CD4-positive, alpha-beta T cell treated with Interleukin-21 for 1 hour (primary cell): ENCODE measurements around the gene KRTAP1-5.
"Not testable (repeated sequence)": the region's sequence is repeated elsewhere in the genome, so short reads cannot be mapped to it uniquely, and the experiment has no call there.

Source experiments
- DNase-seq: peaks from one replicate; pipeline ENCODE4 v3.0.0-alpha.2; 2020

KRTAP1-5 gene, protein sequence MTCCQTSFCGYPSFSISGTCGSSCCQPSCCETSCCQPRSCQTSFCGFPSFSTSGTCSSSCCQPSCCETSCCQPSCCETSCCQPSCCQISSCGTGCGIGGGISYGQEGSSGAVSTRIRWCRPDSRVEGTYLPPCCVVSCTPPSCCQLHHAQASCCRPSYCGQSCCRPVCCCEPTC

DNA sequence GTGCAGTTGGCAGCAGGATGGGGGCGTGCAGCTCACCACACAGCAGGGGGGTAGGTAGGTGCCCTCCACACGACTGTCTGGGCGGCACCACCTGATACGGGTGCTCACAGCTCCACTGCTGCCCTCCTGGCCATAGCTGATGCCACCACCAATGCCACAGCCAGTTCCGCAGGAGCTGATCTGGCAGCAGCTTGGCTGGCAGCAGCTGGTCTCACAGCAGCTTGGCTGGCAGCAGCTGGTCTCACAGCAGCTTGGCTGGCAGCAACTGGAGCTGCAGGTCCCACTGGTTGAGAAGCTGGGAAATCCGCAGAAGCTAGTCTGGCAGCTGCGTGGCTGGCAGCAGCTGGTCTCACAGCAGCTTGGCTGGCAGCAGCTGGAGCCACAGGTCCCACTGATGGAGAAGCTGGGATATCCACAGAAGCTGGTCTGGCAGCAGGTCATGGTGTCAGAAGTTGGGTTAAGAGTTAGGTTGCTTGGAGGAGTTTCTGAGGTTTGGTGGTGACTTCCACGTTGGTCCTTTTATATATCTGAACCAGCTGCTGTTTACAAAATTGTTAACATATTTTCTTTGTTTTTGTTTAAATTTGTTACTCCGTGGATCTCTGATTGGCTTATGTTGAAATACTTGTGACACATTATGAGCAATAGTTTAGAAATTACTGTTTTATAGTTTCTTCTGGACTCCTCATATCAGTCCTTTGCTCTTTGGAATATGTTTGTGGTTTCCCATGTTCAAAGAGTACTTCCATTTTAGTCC lies at the start of gene KRTAP1-5:
Gene KRTAP1-5, minus strand, starts transcription at position 494 of the 757 bp plus-strand sequence. Its CDS starts 53 bp downstream, at position 441.
- DNase-seq, result no peak

DNA sequence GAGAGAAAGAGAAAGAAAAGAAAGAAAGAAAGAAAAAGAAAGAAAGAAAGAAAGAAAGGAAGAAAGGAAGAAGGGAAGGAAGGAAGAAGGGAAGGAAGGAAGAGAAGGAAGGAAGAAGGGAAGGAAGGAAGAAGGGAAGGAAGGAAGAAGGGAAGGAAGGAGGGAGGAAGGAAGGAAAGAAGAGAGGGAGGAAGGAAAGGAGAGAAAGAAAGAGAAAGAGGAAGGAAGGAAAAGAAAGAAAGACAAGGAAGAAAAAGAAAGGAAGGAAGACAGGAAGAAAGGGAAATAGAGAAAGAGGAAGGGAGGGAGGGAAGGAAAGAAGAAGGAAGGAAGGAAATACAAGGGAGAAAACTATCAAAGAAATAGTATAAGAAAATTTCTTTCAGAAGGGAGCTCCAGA lies 49.8 kb upstream of the KRTAP1-5 start:
- no peak for DNase-seq

DNA sequence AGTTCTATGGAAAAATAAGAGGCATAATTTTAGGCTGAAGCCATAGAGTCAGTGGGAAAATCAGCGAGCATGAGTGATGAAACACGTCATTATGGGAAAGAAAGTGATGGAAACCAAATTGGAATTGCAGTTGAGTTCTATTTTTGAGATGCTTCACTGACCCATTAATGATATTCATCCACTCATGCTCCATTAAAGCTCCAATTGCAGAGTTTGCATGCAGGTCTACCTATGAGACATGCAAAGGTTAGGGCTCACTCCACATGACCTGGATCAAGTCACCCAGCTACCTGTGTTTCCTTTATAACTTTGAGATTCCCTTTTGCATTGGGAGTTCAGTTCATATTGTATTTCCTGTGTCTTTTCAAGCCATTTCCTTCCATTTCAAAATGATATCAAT lies 46.7 kb upstream of the KRTAP1-5 start:
- no peak for DNase-seq

DNA sequence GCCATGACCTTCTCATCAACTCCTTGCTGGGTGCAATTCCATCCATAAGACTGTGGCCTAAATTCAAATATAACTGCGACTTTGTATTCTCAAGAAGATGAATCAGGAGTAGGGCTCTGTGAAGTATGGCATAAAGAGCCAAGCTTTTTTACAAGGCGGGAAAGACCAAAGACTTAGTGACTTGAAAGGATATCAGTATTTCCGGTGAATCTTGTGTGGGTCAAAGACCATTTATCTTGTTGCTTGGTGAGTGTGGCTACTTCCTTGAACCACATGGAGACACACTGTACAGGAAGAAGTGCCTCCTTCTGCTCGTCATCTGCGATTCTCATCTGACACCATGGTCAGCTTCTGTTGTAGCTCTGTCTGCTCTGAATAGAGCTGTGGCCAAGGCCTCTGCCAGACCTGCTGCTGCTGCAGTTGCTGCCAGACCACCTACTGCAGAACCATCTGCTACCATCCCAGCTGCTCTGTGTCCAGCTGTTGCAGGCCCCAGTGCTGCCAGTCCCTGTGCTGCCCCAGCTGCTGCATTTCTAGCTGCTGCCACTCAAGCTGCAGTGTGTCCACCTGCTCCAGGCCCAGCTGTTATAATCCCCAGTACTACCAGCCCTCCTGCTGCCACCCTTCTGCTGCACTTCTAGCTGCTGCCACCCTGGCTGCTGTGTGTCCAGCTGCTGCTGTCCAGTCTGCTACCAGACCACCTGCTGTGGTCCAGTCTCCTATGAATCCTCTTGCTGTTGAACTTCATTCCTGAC lies 44.8 kb upstream of the KRTAP1-5 start:
- no peak for DNase-seq

DNA sequence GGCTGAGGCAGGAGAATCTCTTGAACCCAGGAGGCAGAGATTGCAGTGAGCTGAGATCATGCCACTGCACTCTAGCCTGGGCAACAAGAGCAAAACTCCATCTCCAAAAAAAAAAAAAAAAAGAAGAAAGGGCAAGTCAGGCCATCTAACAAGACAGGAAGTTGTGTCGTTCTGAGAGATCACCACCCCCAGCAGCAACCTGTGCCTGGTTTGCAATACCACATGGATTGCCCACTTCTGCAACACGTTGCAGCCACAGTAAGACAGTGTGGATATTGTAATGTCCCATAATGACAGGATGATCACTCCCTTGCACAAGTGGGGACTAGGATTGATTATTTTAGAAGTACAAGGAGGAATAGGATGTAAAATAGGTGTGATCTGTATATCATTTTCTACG lies 42.0 kb upstream of the KRTAP1-5 start:
- no peak for DNase-seq

DNA sequence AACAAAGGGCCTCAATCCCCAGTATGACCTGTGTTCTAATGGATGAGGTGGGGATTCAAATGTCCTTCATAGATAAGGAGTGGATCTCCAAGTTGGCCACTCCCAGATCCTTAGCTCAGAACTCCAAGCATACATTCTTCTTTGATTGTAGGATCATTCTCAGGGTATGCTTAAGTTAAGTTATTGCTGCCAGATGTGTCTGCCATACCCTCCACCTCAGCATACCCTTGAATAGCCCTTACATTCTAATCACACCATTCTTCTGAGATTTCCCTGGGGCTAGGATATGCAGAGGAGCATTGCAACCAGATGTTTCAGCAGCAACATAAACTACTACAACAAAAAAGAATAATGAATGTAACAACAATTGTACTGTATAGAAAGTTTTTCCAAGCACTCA lies 40.3 kb upstream of the KRTAP1-5 start:
- DNase-seq, result no peak

DNA sequence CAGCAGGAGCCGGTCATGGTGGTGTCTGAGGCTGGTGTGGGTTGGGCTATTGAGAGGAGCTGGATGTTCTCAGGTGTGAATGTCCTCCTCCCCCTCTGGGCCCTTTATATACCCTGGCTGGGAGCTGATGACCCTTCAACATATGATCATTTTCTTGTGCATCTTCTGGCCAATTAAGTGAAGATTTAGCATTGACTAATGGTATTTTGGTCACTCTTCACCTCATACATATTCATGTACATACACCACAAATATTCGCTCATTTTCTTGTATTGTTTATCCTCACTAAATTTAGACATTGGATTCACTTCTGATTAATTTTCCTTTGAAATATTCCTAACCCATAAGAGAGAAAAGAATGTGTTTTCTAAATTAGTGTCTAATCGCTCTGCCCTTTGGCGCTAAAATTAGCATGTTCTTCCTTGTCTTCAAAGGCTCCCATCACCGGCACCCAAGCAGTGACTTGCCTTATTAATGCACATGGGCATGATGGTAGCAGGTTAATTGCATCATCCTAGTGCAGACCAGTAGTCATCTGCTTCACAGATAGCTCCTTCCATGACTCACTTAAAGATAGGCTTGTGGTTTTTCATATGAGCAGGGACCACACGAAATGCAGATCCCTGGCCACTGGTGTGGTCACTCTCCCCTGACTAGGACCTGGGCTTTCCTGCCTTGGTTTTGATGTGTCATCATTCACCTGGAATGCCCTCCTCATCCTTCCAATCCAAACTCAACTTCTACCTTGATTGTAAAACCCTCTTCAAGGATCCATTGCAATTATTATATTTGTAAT lies 39.0 kb upstream of the KRTAP1-5 start, which contains the start of gene KRTAP2-4:
Gene KRTAP2-4, minus strand, starts transcription at position 51 of the 796 bp plus-strand sequence. Its CDS starts 34 bp downstream, at position 17.
- DNase-seq, result no peak

DNA sequence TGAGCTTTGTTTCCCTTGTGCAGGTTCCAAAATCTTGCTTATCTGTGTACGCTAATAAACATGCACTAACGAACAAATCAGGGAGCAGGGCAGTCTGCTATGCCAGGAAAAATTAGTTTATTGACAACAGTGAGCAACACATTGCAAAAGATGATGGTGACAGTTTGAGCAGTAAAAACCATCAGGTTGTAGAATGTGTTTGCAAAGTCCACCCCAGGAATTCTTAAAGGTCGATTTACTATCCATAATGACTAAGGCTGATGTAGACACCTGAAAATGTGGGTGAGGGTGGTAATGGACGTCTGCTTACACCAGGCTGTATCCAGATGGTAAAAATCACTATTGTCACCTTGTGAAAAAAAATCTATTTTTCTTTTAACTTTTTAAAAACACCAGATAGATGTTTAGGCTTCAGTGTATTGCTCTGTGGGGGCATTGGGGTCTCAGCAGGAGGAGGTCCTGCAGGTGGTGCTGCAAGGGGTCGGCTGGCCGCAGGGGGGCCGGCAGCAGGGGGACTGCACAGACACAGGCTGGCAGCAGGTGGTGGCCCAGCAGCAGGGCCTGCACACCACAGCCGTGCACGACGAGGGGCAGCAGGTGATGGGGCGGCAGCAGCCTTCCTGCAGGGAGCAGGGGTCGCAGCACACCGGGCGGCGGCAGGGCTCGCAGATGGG lies 38.1 kb upstream of the KRTAP1-5 start:
- DNase-seq, result not testable (repeated sequence)

DNA sequence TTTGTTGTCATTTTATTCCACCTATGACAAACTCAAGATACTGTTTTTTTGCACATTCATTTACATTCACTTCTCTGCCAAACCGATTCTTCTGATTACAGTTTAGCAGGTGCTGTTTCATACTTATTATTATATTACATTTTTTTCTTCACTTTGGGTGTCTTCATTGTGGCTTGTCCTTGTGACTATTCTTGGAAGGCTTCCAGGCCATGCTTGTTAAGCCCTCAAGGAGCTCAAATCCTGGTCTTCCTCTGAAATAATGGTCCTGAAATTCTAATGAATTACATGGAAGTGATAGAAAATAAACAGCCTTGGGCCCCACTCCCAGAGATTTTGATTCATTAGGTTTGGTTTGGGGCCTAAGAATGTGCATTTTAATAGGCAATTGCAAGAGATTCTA lies 37.3 kb upstream of the KRTAP1-5 start:
- DNase-seq, result no peak

DNA sequence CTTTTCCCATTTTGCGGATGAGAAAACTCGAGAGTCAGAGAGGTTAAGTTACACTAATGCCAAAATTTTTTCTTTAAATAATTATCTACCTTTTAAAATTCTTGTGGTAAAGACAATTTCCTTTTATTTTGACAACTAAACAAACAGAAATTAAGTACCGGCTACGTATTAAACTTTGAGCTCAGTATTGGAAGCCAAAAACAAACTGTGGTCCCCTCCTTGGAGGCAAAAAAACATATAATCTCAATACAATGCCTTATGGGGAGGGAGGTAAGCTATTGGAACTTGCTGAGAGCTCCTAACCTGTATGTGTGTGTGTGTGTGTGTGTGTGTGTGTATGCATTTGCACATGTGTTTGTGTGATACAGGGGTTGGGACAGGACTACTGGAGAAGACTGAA lies 36.4 kb upstream of the KRTAP1-5 start:
- no peak for DNase-seq

DNA sequence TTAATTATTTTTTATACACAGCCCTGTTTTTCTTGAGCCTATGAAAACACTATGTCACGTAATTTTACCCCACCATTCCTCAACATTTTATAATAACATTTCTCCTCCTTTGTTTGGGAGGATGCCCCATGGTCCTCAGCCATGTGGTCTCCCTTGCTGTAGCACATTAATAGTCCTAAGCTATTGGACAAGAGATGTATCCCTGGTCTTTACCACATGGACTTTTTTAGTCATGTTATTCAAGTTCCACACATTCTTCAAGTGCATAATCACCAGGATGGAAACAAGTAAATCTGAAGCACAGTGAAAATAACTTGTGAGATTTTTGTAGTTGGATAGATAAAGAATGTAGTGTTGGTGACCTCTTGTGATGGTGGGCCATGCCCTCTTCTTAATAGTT lies 35.0 kb upstream of the KRTAP1-5 start:
- DNase-seq, result no peak

DNA sequence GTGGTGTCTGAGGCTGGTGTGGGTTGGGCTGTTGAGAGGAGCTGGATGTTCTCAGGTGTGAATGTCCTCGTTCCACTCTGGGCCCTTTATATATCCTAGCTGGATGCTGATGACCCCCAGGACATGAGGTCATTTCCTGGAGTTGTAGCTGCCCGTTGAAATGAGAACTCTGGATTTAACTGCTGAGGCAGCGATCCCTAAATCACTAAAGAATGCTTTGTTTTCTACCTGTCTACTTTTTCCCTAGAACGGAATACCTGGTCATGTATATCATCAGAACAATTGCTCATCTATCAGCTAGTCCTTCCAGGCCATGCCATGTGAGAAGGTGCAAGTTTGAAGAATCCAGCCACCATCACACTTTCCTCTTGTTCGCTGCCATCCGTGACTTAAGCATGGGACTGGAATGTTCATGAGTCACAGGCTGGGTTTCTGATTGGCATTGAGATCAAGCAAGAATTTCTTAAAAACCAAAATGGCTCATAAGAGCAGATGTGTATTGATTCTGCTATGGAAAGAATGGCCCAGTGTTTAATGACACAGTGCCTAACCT lies 33.1 kb upstream of the KRTAP1-5 start, which contains the start of gene KRTAP2-3:
Gene KRTAP2-3, minus strand, starts transcription at position 63 of the 553 bp plus-strand sequence. CDS start 64 bp downstream, outside the sequence.
- DNase-seq, result no peak

DNA sequence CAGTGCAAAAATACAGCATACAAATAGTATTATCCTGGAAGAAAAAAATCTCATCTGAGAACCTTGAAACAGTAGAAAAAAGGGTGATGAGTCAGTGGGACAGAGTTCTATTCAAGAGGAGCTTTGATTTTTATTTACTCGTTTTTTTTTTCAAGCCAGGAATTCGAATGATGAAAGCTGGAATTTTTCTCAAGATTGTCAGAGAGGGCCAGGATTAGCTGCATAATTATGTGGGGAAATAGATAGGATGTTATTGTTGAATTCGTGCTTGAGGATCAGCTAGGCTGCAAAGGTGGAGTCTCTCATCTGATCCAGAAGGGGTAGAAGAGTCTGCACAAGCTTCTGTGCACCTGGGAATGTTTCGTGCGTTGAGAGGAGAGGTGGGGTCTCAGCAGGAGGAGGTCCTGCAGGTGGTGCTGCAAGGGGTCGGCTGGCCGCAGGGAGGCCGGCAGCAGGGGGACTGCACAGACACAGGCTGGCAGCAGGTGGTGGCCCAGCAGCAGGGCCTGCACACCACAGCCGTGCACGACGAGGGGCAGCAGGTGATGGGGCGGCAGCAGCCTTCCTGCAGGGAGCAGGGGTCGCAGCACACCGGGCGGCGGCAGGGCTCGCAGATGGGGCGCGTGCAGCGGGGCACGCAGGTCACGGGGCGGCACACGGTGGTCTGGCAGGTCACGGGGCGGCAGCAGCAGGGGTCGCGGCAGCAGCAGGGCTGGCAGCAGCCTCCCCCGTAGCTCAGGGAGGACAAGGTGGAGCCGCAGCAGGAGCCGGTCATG lies 32.5 kb upstream of the KRTAP1-5 start:
- DNase-seq, result not testable (repeated sequence)

DNA sequence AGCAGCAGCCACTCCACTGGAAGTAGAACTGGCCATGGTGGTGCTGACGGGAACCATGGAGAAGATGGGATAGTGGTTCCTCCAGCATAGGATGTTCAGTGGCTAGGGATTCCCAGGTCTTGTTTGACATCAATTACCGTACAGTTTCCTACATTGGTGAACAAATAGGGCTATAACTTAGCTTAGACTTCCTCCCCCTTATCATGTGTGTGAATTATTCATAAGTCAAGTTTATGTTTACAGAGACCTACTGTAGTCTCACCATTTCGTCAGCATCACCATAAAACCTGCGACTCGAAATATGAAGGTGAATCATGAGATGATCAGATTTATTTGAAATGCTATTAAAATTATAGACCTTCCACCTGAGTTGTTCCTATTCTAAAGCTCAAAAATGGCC lies 31.7 kb upstream of the KRTAP1-5 start:
- DNase-seq, result no peak

DNA sequence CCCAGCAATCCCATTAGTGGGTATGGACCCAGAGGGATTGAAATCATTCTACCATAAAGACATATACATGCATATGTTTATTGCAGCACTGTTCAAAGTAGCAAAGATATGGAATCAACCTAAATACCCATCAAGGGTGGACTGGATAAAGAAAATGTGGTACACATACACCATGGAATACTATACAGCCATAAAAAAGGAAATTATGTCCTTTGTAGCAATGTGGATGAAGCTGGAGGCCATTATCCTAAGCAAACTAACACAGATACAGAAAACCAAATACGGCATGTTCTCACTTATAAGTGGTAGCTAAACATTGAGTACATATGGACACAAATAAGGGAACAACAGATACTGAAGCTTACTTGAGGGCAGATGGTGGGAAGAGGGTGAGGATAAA lies 30.5 kb upstream of the KRTAP1-5 start:
- DNase-seq, result no peak

DNA sequence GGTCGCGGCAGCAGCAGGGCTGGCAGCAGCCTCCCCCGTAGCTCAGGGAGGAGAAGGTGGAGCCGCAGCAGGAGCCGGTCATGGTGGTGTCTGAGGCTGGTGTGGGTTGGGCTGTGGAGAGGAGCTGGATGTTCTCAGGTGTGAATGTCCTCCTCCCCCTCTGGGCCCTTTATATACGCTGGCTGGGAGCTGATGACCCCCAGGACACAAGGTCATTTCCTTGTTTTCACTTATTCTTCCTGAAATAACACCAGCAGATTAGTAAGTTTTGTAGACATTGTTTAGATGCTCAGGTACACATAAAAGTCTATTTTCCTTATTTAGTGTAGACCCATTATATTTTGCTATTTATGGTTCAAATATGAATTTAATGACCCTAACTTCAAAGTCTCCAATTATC lies 28.1 kb upstream of the KRTAP1-5 start, which contains the start of gene KRTAP2-2:
Gene KRTAP2-2, minus strand, starts transcription at position 101 of the 400 bp plus-strand sequence. Its CDS starts 19 bp downstream, at position 82.
- DNase-seq, result not testable (repeated sequence)

DNA sequence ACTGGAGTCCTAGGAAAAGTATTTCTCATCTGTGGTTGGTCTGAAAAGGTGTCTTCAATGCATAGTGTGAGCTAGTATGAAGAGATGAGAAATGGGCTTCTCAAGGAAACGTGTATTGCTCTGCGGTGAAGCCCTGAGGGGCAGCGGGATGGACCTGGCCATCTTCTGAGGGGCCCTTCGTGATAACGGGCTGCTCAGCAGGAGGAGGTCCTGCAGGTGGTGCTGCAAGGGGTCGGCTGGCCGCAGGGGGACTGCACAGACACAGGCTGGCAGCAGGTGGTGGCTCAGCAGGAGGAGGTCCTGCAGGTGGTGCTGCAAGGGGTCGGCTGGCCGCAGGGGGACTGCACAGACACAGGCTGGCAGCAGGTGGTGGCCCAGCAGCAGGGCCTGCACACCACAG lies 27.5 kb upstream of the KRTAP1-5 start:
- DNase-seq, result not testable (repeated sequence)

DNA sequence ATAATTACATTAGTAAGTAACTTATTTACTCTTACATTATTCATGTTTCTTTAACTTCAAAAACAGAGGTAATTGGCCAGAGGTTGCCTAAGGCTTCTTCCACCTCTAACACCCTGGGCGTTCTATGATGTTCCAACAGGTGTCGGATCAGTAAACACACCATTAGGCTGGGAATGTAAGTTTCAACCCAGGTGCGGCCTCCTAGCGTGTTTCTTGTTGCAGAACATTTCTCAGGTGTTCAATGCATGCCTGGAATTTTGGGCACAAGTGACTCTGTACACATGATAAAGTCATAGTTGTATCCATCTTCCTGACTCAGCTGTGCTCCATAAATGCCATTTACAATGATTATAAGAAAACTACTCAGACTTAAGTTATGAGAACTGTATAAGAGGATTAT lies 27.0 kb upstream of the KRTAP1-5 start:
- DNase-seq, result no peak

DNA sequence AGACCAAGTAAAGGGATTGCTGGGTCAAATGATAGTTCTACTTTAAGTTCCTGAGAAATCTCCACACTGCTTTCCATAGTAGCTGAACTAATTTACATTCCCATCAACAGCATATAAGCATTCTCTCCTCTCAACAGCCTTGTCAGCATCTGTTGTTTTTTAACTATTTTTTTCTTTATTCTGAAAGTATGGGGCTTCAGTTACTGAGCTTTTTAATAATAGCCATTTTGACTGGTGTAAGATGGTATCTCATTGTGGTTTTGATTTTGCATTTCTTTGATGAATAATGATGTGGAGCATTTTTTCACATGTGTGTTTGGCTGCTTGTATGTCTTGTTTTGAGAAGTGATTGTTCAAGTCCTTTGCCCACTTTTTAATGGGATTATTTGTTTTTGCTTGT lies 25.6 kb upstream of the KRTAP1-5 start:
- no peak for DNase-seq

DNA sequence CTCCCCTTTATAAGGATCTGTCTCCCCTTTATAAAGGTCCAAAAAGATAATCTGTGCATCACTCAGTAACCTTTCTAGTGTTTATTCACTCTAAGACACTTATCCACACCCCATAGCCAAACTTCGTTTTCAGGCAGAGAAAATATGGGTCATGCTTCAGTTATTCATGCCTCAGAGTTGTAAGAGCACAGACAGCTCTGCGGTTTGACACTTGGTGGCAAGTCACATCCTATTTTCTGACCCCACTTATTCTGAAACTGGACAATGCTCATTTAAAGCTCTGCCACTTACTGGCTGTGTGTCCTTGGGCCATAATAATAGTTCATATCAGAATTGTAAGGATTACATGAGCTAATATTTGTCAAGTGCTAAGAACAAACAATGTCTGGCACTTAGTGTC lies 22.1 kb upstream of the KRTAP1-5 start:
- DNase-seq, result no peak

DNA sequence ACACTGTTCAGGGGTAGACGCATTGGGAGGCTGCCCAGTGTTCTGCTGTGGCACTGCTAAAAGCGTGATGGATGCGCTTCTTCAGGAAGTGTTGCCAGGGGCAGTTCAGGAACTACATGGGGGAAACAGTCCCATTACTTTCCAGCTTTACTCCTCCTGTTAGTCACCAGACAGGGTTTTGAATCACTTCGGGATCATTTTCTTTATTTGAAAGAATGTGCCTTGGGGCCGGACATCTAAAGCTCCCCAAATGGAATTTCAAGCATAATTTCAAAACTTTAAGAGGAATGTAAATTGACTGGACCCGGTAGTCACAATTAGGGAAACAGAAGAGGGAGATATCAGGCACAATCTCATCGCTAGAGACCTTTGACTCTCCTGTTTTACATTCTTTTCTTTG lies 21.4 kb upstream of the KRTAP1-5 start:
- no peak for DNase-seq
